Measurements from ENCODE around the gene KCNH2.

Gene KCNH2

DNA sequence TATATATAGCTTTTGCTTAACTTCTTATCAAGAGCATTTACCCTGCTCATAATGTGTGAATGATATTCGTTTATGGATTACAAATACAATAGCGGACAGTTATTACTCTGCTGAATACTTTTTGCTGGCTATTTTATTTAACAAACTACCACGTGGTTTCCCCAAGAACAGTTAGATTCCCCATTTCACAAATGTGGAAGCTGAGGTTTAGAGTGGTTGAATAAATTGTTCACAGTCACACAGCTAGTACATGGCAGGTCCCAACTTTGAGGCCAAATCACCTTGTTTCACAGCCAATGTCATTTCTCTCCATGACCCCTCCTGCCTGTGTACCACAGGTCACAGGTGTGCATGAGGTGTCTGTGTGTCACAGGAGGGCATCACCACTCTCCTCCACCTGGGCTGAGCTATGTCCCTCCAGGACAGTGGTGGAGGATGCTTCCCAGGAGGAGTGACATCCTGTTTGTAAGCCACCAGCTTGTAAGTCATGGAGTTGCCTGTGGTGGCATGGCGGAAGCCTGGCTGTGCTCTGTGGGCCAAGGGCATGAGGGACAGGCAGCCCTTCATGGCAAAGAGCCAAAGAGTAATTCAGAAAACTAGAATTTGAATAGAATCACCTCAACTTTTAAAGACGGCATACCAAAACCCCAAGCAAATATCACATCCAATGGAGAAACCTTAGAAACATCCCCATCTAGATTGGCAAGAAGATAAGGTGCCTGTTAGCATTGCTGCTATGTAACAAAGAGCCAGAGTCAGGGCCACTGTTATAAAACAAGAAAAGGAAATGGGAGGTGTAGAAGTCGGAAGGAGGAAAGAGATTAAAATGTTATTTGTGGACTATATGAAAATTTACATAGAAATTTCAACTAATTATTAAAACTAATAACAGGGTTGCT is 73.9 kb downstream of the KCNH2 start:
- DNase-seq (ENCODE audit: low spot score) = no peak

DNA sequence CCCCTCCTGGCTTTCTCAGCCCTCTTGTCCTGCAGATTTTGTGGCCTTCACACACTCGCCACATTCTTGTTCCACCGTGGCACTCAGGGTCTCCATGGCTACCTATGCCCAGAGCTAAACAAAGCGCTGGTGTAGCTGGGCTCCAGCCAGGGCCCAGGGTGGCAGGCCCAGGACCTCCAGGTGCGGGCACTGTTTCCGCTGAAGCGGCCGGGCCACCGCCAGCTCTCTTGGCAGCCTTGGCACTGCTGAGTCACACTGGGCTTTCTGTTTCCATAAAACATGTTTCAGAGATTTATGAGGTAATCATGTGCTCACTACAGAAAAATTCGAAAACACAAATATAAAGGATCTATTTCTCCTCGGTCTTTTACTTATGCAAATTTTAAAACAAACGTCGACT is 74.5 kb downstream of the KCNH2 start:
- DNase-seq (ENCODE audit: low spot score) = no peak

DNA sequence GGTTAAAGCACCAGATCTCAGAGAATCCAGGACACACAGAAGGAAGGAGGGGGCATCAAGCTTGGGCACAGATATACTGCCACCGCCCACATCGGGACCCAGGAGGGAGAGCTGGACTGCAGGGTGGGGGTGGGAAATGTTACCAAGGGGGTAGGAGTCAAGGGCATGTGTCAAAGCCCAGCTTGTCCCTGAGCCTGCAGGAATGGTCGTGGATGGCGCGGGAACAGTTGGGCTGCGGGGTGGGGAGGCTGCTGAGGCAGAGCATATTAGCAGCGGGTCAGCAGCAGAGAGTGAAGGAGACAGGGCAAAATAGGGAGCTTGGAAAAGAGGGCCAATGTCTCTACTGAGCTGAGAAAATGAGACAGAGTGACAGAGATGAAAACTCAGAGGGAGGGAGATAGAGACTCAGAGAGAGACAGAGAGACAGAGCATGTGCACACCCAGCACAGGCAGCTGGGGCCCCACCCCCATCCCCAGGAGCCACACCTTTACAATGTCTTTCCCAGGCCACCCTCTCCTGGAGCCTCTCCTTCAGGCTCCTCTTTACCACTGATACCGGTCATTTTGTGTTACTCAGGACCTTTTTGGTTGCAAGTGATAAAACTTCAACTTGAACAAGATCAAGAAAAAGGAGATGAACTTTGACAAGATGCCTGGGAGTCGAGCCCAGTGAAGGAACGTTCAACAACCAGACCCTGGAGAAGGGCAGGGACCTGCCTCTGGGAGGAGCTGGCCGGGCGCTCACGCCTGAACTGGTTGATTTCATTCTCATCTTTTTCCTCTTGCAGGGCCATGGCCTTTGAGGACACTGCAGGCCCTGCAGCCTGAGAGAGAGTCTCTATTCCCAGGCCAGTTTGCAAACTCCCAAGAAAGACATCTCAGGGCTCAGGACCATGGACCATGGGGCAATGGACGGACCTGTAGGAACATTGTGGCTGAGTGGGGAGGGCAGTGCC is 75.8 kb downstream of the KCNH2 start:
- DNase-seq (ENCODE audit: low spot score) = no peak

GRCh38 chr7:150901160-150902035 is 76.7 kb downstream of the KCNH2 start:
- DNase-seq (ENCODE audit: low spot score) = no peak

DNA sequence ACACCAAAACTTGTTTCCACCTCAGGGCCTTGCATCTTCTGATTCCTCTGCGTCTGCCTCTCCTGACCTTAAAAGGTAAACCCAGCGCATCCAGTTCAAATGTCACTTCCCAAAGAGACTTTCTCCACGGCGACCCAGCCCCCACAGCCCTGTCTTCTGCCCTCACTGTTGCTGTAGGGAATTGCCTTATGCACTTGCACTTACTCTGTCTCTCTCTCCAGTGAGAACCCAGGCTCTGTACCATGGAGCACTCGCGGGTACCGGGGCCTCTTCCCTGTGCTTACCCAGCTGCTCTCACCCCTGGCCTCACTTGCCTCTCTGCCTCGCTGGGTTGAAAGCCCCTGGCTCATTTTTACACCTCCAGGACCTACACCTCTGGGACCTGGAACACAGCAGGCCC is 77.4 kb downstream of the KCNH2 start:
- DNase-seq (ENCODE audit: low spot score) = no peak

DNA sequence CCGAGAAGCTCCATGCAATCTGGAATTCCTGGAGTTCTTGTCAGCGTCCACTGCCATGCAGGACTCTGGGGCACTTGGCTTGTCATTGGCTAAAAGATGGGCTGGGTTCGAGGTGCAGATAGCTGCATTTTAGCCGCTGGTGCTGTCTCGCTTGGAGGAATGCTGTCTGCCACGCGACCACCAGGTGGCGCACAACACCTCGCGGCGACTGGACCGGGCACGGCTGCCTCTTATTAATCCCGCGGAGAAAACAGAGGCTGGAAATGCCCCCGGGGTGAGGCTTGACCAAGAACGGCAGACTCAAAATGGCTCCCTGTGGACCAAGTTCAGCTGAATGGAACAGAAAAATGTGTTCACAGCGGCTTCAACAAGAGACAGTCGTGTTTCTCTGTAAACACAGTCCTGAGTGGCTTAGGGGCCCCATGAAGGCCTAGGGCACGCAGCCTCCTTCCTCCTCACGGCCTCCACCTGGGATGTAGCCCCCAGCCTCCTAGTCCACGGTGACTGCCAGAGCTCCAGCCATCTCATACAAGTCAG is 79.6 kb downstream of the KCNH2 start:
- peak; percentile 73 for DNase-seq (ENCODE audit: low spot score)

DNA sequence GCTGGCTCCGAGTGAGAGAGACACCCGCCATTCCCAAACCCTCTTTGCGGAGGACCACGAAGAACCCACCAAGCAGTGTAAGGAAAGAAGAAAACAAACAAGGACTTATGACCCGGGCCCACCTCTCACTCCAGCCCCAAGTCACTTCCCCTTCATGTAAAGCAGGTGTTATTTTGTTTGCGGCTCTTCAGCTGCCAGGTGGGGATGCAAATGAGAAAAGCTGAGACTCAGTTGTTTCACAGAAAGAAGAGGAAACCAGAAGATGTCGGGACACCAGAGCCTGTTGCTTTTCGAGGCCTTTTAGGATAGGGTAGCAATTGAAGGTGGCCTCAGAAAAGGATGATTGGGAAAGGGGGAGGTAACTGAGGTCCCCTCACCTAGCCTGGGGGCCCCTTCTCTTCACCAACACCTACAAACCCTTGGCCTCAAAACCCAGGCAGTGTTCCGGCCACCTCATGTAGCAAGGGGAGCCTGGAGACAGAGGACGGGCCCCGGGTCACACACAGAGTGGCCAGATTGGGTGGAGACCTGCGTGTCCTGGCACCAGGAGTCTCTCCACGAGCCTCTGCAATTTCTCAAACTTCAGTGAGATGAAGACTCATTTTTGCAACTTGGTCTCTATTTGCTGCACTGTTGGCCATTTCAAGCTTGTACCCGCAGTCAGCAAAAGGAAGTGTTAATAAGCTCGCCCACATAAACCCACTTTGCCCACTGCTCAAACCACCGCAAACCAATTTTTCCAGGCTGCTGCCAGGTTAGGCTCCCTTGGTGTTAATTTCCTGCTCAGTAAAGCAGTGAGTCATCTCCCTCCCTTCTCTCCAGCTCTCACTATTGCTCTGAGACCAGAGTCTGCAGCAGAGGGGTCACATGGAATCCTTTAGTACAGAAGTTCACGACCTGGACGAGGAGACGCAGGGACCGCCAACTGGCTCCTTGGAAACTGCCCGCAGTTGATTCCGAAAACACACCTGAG is 80.3 kb downstream of the KCNH2 start:
- no peak for DNase-seq (ENCODE audit: low spot score)

GRCh38 chr7:150896562-150897209 is 81.4 kb downstream of the KCNH2 start:
- no peak for DNase-seq (ENCODE audit: low spot score)

DNA sequence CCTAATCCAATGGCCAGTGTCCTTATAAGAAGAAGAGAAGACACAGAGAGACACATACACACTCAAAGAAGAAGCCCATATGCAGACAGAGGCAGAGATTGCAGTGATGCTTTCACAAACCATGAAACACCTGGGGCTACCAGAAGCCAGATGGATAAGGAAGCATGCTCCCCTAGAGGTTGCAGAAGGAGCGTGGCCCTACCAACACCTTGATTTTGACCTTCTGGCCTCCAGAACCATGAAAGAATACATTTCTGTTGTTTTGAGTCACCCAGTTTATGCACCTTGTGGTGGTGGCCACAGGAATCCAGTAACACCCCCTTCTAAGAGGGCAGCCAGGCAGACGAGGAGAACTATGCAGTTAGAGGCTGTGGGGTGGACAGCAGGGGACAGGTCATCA is 82.3 kb downstream of the KCNH2 start:
- no peak for DNase-seq (ENCODE audit: low spot score)
